Endothelial cell of umbilical vein (primary cell): Measurements from ENCODE around the gene RAP1GAP2. TPM values are rescaled to one million over a fixed set of nuclear protein-coding genes. Genes with fewer than 3 reads are reported as not detected.

Experiments used
- BruUV-seq: library from RNA; stranded (reverse); fragments of 400-500 nt; replicated peaks from 2 replicates; lab custom pipeline; 2021; lab: Mats Ljungman, UMichigan
- CTCF ChIA-PET: fragments of 300-600, 350-600 bp; sonication (Branson Sonifier 250); formaldehyde crosslinking; loops from one replicate; lab custom pipeline; 2021; ENCODE audit warnings: antibody characterized with exemption, inconsistent platforms; lab: Charles Lee
- POLR2A ChIA-PET: fragments of 300-600, 350-600 bp; sonication (Branson Sonifier 250); formaldehyde crosslinking; loops from one replicate; lab custom pipeline; 2021; ENCODE audit warnings: antibody characterized with exemption, inconsistent platforms; lab: Charles Lee
- DNase-seq: peaks from one replicate; pipeline ENCODE4 v3.0.0-alpha.2; 2011; ENCODE audit warnings: low read depth, low spot score
- FAIRE-seq: peaks from 2 replicates; lab custom pipeline; 2011; peaks lifted over from hg19 to GRCh38; lab: Jason Lieb, UNC
- H2AFZ ChIP-seq: 2 replicates; pipeline ENCODE4 v1.6.0; 2012; ENCODE audit warnings: low read depth, low read length, control low read depth, inconsistent platforms
- H3K27ac ChIP-seq: 2 replicates; pipeline ENCODE4 v1.5.1; 2011; ENCODE audit warnings: low read depth, mild to moderate bottlenecking, control low read depth, low read length, moderate library complexity; ENCODE audit not compliant: insufficient read depth
- H3K27me3 ChIP-seq, 2 experiments: 2 replicates each; pipeline versions ENCODE4 v1.6.0 to v1.6.1; 2011; ENCODE audit warnings: low read length in 2 of 2, mixed read lengths in 1 of 2; ENCODE audit not compliant: control insufficient read depth in 2 of 2, insufficient read depth in 2 of 2
- H3K36me3 ChIP-seq, 2 experiments: 2 replicates in 1 of 2; 3 replicates in 1 of 2; pipeline ENCODE4 v1.5.1; 2011; ENCODE audit warnings: low read length in 2 of 2, mild to moderate bottlenecking in 1 of 2, moderate library complexity in 1 of 2; ENCODE audit not compliant: control insufficient read depth in 2 of 2, insufficient read depth in 2 of 2; ENCODE audit errors: extremely low read depth in 1 of 2
- H3K4me1 ChIP-seq: 3 replicates; pipeline ENCODE4 v1.5.1; 2011; ENCODE audit warnings: mild to moderate bottlenecking, low read length; ENCODE audit not compliant: control insufficient read depth, insufficient read depth; ENCODE audit errors: extremely low read depth
- H3K4me2 ChIP-seq: 2 replicates; pipeline ENCODE4 v1.6.1; 2011; ENCODE audit warnings: low read length, control low read depth, mixed read lengths; ENCODE audit not compliant: insufficient read depth
- H3K4me3 ChIP-seq, 3 experiments: fragments of 200-600 bp in 1 of 3; sonication (generic), shearing (Covaris generic) in 1 of 3; replicated peaks in 1 of 3; 2 replicates each; pipeline ENCODE4 v1.5.1; 2011 to 2016; ENCODE audit warnings: control low read depth in 3 of 3, low read length in 3 of 3, mild to moderate bottlenecking in 2 of 3, inconsistent platforms in 1 of 3, low read depth in 1 of 3, moderate library complexity in 1 of 3; ENCODE audit not compliant: insufficient read depth in 1 of 3
- H3K79me2 ChIP-seq: 2 replicates; pipeline ENCODE4 v1.6.0; 2012; ENCODE audit warnings: low read length, inconsistent platforms; ENCODE audit not compliant: control insufficient read depth, insufficient read depth
- H3K9ac ChIP-seq: replicated peaks from 2 replicates; pipeline ENCODE3; 2011; ENCODE audit warnings: low read length, control low read depth; ENCODE audit not compliant: insufficient read depth; ENCODE audit errors: extremely low read depth
- H3K9me1 ChIP-seq: replicated peaks from 3 replicates; pipeline ENCODE4 v1.6.0; 2011; ENCODE audit warnings: mild to moderate bottlenecking, low read length; ENCODE audit not compliant: control insufficient read depth, insufficient read depth; ENCODE audit errors: extremely low read depth
- H3K9me3 ChIP-seq: replicated peaks from 2 replicates; pipeline ENCODE4 v1.5.1; 2012; ENCODE audit warnings: low read length, inconsistent platforms; ENCODE audit not compliant: control insufficient read depth, insufficient read depth
- H4K20me1 ChIP-seq: replicated peaks from 2 replicates; pipeline ENCODE3; 2011; ENCODE audit warnings: mild to moderate bottlenecking, low read length; ENCODE audit not compliant: control insufficient read depth, insufficient read depth; ENCODE audit errors: extremely low read depth
- EZH2 ChIP-seq: IDR thresholded peaks from 2 replicates; pipeline ENCODE4 v1.6.1; 2012; ENCODE audit warnings: borderline replicate concordance, low read depth, mild to moderate bottlenecking, moderate library complexity, low read length, inconsistent platforms; ENCODE audit not compliant: severe bottlenecking
- FOS ChIP-seq: IDR thresholded peaks from 2 replicates; pipeline ENCODE4 v1.6.1; 2011; ENCODE audit warnings: mild to moderate bottlenecking, low read length, moderate library complexity, borderline replicate concordance; ENCODE audit not compliant: insufficient read depth
- GATA2 ChIP-seq: IDR thresholded peaks from 2 replicates; pipeline ENCODE4 v1.7.0; 2011; ENCODE audit warnings: low read depth, mild to moderate bottlenecking, moderate library complexity, mixed read lengths, low read length; ENCODE audit not compliant: insufficient read length, insufficient read depth
- JUN ChIP-seq: IDR thresholded peaks from 2 replicates; pipeline ENCODE4 v1.6.1; 2011; ENCODE audit warnings: borderline replicate concordance, low read depth; ENCODE audit not compliant: insufficient read length, insufficient read depth
- MYC ChIP-seq: IDR thresholded peaks from one replicate; pipeline ENCODE4 v1.6.1; 2011; ENCODE audit warnings: mild to moderate bottlenecking, low read depth, low read length
- POLR2A ChIP-seq: IDR thresholded peaks from 2 replicates; pipeline ENCODE4 v1.6.1; 2012; ENCODE audit warnings: low read depth, mild to moderate bottlenecking, control low read depth, low read length
- POLR2AphosphoS5 ChIP-seq: IDR thresholded peaks from 2 replicates; pipeline ENCODE4 v1.6.1; 2012; ENCODE audit warnings: low read depth, mild to moderate bottlenecking, control low read depth, low read length, moderate library complexity; ENCODE audit not compliant: insufficient read depth
- dilution Hi-C: fragments of 300-500 bp; cut with MboI; formaldehyde crosslinking; loops from one replicate; pipeline ENCODE4 v1.15.0; 2019; ENCODE audit warnings: low sequenced_read_pairs; ENCODE audit not compliant: extremely low pct_ligation_motif_present
- intact Hi-C: fragments of 100-400 bp; cut with micrococcal nuclease; formaldehyde crosslinking; loops from one replicate; pipeline ENCODE4 v1.10.0; 2022
- polyA plus RNA-seq, 4 experiments: library from polyadenylated mRNA; depleted of rRNA in 3 of 4; stranded (reverse) in 3 of 4; unstranded in 1 of 4; fragments of >200 nt; gene quantifications; 2 replicates each; pipeline versions ENCODE4 v1.2.1 to v1.2.3, GENCODE V29; 2011 to 2012; ENCODE audit warnings: missing spikeins in 1 of 4
- total RNA-seq: library from RNA; stranded (reverse); gene quantifications from 2 replicates; pipeline ENCODE4 v1.2.3, GENCODE V29; 2021
- TF ChIP-seq, protein P1 (sequence below), 2 donors: IDR thresholded peaks; 1 replicate in 1 of 2; 2 replicates in 1 of 2; pipeline ENCODE4 v1.5.1; 2011; ENCODE audit warnings: low read length in 2 of 2, mild to moderate bottlenecking in 2 of 2, moderate library complexity in 2 of 2, control low read depth in 1 of 2, inconsistent platforms in 1 of 2, low read depth in 1 of 2; ENCODE audit not compliant: insufficient read depth in 1 of 2; ENCODE audit errors: extremely low read depth in 1 of 2
- TF ChIP-seq, protein P2 (sequence below): IDR thresholded peaks from 2 replicates; pipeline ENCODE4 v1.6.1; 2011; ENCODE audit not compliant: insufficient read depth, insufficient read length

RAP1GAP2 gene
- total and polyA plus RNA-seq, 2 donors (not counting 3 experiments of a cell fraction or from before 2014, with no cell fraction given), result 1.4 to 3.6 TPM

DNA sequence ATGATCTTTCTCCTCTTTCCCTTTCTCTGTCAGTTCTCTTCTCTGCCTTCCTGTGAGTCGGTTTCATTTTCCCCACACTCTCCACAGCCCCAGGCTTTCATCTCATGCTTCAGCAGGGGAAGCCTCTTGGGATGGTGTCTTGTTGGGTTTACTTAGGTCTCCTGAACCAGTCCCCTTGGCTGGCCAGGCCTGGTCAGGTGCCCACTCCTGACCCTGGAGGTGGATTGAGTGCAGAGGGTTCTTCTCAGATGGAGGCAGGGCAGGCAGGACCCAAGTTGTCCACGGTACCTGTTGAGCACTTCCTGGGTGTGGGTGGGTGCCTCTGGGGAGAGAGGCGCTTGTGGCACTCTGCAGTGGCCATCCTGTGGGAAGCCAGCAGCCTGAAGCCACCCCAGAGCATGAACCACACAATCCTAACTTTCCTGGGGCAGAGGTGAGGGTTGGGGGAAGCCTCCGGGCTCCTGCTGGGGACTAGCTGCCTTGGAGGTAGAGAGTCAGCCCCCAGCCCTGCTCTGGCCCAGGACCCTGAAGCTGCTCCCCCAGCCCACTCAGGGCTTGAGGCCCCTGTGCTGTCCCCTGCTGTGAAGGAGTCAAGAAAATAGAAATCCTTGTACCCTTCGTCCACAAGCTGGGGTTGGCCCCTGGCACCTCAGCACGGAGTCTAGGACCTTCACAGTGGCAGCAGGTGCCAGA, 2.0 kb upstream of the RAP1GAP2 start:
- H3K4me1 ChIP-seq, result no peaks in the 10 kb centered on the region
- H3K9me1 ChIP-seq, result no peaks in the 10 kb centered on the region
- H4K20me1 ChIP-seq, result no peaks in the 10 kb centered on the region
- peaks cover 0 to 2% of the 10 kb centered on the region in 2 experiments for H3K27me3 ChIP-seq
- DNase-seq (no peak), FAIRE-seq (no peak)
- H3K4me2 ChIP-seq, result no peak overlapping the region
- H3K79me2 ChIP-seq, result no peaks in the 10 kb centered on the region
- intact Hi-C loops, result no loop called here
- no peaks in the 10 kb centered on the region for H3K36me3 ChIP-seq
- no peaks in the 10 kb centered on the region for H3K9me3 ChIP-seq
- dilution Hi-C loops, result no loop called here
- H3K27ac ChIP-seq, result no peak overlapping the region
- TF ChIP-seq POLR2AphosphoS5 (no peak), JUN (no peak), MYC (no peak), FOS (no peak), POLR2A (no peak), GATA2 (no peak), EZH2 (no peak)
- TF ChIP-seq, protein P1, sequence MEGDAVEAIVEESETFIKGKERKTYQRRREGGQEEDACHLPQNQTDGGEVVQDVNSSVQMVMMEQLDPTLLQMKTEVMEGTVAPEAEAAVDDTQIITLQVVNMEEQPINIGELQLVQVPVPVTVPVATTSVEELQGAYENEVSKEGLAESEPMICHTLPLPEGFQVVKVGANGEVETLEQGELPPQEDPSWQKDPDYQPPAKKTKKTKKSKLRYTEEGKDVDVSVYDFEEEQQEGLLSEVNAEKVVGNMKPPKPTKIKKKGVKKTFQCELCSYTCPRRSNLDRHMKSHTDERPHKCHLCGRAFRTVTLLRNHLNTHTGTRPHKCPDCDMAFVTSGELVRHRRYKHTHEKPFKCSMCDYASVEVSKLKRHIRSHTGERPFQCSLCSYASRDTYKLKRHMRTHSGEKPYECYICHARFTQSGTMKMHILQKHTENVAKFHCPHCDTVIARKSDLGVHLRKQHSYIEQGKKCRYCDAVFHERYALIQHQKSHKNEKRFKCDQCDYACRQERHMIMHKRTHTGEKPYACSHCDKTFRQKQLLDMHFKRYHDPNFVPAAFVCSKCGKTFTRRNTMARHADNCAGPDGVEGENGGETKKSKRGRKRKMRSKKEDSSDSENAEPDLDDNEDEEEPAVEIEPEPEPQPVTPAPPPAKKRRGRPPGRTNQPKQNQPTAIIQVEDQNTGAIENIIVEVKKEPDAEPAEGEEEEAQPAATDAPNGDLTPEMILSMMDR (IDR thresholded peaks at IDR 0.05; ENCODE audit: extremely low read depth in 1 of 2, insufficient read depth in 1 of 2, low read depth in 1 of 2, low read length in 2 of 2), result no peak
- TF ChIP-seq, protein P2, sequence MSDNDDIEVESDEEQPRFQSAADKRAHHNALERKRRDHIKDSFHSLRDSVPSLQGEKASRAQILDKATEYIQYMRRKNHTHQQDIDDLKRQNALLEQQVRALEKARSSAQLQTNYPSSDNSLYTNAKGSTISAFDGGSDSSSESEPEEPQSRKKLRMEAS, result no peak
- H2AFZ ChIP-seq, result no peak overlapping the region
- ChIA-PET CTCF (interaction anchor here (0.9 to 1.1 kb wide), 2 partner anchors 11 to 55 kb away, joined by 3 read pairs; no protein-coding TSS in a partner anchor), POLR2A (no interaction called here)
- no peak overlapping the region for H3K4me3 ChIP-seq
- no TSS peak for BruUV-seq
- no peak overlapping the region for H3K9ac ChIP-seq
